Fibroblast of lung (primary cell): ENCODE data around the gene MBNL1.

ENCODE experiments used
- EZH2 ChIP-seq: IDR thresholded peaks from 2 replicates; pipeline ENCODE4 v1.5.1; 2012; ENCODE audit warnings: low read length, control low read depth, mild to moderate bottlenecking; ENCODE audit errors: missing control alignments
- TF ChIP-seq, protein P1 (sequence below), 2 donors: IDR thresholded peaks in 1 of 2; conservative IDR thresholded peaks in 1 of 2; 1 replicate in 1 of 2; 2 replicates in 1 of 2; pipeline ENCODE4 v1.5.1; 2011 to 2012; ENCODE audit warnings: low read length in 2 of 2, control low read depth in 1 of 2, inconsistent platforms in 1 of 2, low read depth in 1 of 2, mild to moderate bottlenecking in 1 of 2

DNA sequence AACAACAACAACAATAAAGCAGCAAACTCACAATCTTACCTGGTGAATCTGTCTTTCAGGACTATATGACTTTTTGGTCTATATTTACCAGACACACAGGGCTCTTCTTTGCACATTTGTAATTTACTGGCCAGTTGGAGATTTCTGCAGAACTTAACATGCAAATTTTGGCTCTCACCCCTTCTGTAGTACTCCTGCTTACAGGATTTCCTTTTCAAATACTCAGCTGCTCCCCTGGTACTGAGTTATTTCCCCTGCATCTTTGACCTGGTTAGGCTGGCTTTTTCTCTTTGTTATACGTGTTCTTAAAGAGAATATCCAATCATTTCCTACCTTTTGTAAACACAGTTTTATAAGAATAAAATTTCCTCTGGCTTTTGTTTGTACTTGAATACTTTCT is 228.0 kb downstream of the MBNL1 start:
- TF ChIP-seq, protein P1, sequence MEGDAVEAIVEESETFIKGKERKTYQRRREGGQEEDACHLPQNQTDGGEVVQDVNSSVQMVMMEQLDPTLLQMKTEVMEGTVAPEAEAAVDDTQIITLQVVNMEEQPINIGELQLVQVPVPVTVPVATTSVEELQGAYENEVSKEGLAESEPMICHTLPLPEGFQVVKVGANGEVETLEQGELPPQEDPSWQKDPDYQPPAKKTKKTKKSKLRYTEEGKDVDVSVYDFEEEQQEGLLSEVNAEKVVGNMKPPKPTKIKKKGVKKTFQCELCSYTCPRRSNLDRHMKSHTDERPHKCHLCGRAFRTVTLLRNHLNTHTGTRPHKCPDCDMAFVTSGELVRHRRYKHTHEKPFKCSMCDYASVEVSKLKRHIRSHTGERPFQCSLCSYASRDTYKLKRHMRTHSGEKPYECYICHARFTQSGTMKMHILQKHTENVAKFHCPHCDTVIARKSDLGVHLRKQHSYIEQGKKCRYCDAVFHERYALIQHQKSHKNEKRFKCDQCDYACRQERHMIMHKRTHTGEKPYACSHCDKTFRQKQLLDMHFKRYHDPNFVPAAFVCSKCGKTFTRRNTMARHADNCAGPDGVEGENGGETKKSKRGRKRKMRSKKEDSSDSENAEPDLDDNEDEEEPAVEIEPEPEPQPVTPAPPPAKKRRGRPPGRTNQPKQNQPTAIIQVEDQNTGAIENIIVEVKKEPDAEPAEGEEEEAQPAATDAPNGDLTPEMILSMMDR (conservative IDR thresholded peaks at IDR 0.05 in 1 of 2, IDR thresholded peaks at IDR 0.05 in 1 of 2; ENCODE audit: low read depth in 1 of 2, low read length in 2 of 2), result no peak
- no peak for TF ChIP-seq EZH2
